ENCODE data around the gene TBC1D8B.
"Not testable (repeated sequence)": the region's sequence is repeated elsewhere in the genome, so short reads cannot be mapped to it uniquely, and the experiment has no call there.

The TBC1D8B gene

DNA sequence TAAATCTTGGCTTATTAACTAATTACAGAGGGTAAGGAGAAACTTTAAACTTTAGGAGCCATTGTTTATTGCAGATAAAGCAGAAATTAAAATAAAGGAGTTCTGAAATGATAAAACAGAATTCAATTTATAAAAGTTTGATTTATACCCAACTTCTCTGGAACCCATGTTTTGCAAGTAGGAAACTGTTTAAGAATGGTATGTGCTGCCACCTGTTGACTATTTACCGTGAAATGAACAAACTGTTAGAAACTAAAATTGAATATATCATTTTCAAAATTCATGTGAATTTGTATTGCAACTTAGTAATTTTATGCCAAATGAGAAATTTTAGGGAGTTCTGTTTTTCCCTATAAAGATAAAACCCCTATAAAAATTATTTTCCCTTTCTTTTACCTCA, 11.0 kb upstream of the TBC1D8B start:
- TF ChIP-seq, protein P1, sequence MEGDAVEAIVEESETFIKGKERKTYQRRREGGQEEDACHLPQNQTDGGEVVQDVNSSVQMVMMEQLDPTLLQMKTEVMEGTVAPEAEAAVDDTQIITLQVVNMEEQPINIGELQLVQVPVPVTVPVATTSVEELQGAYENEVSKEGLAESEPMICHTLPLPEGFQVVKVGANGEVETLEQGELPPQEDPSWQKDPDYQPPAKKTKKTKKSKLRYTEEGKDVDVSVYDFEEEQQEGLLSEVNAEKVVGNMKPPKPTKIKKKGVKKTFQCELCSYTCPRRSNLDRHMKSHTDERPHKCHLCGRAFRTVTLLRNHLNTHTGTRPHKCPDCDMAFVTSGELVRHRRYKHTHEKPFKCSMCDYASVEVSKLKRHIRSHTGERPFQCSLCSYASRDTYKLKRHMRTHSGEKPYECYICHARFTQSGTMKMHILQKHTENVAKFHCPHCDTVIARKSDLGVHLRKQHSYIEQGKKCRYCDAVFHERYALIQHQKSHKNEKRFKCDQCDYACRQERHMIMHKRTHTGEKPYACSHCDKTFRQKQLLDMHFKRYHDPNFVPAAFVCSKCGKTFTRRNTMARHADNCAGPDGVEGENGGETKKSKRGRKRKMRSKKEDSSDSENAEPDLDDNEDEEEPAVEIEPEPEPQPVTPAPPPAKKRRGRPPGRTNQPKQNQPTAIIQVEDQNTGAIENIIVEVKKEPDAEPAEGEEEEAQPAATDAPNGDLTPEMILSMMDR (IDR thresholded peaks at IDR 0.05; ENCODE audit: borderline replicate concordance, control extremely low read depth, extremely low read depth, insufficient read depth, missing control alignments): no peak
- DNase-seq (ENCODE audit: low spot score): no peak
- in situ Hi-C loops (cut with MboI; ENCODE audit: low sequenced_read_pairs, unreplicated experiment): loop anchor here (25.0 kb wide), 1 partner anchor 304 kb away; no protein-coding TSS in a partner anchor

GRCh38 chrX:106802063-106802387, 448 bp upstream of the TBC1D8B start:
- TF ChIP-seq, protein P1 (IDR thresholded peaks at IDR 0.05; ENCODE audit: borderline replicate concordance, control extremely low read depth, extremely low read depth, insufficient read depth, missing control alignments): no peak
- DNase-seq (ENCODE audit: low spot score): no peak
- in situ Hi-C loops (cut with MboI; ENCODE audit: low sequenced_read_pairs, unreplicated experiment): no loop called here

- in situ Hi-C loops (cut with MboI; ENCODE audit: low sequenced_read_pairs, unreplicated experiment): no loop called here
- TF ChIP-seq, protein P1 (IDR thresholded peaks at IDR 0.05; ENCODE audit: borderline replicate concordance, control extremely low read depth, extremely low read depth, insufficient read depth, missing control alignments): no peak
- DNase-seq (ENCODE audit: low spot score): no peak
Measured at GRCh38 chrX:106811131-106811910, 8.8 kb downstream of the TBC1D8B start.

GRCh38 chrX:106812930-106813329, 10.5 kb downstream of the TBC1D8B start:
- in situ Hi-C loops (cut with MboI; ENCODE audit: low sequenced_read_pairs, unreplicated experiment); DNase-seq (ENCODE audit: low spot score): not testable (repeated sequence)

- DNase-seq (ENCODE audit: low spot score); in situ Hi-C loops (cut with MboI; ENCODE audit: low sequenced_read_pairs, unreplicated experiment): not testable (repeated sequence)
Measured at GRCh38 chrX:106814093-106814492, 11.6 kb downstream of the TBC1D8B start.

- DNase-seq (ENCODE audit: low spot score): peak; percentile 26
- TF ChIP-seq, protein P1 (IDR thresholded peaks at IDR 0.05; ENCODE audit: borderline replicate concordance, control extremely low read depth, extremely low read depth, insufficient read depth, missing control alignments): peak; percentile 61
- in situ Hi-C loops (cut with MboI; ENCODE audit: low sequenced_read_pairs, unreplicated experiment): no loop called here
Measured at GRCh38 chrX:106862972-106863688, 60.7 kb downstream of the TBC1D8B start.

- in situ Hi-C loops (cut with MboI; ENCODE audit: low sequenced_read_pairs, unreplicated experiment): no loop called here
- DNase-seq (ENCODE audit: low spot score): no peak
- TF ChIP-seq, protein P1 (IDR thresholded peaks at IDR 0.05; ENCODE audit: borderline replicate concordance, control extremely low read depth, extremely low read depth, insufficient read depth, missing control alignments): no peak
Measured at GRCh38 chrX:106863697-106864096, 61.2 kb downstream of the TBC1D8B start.

DNA sequence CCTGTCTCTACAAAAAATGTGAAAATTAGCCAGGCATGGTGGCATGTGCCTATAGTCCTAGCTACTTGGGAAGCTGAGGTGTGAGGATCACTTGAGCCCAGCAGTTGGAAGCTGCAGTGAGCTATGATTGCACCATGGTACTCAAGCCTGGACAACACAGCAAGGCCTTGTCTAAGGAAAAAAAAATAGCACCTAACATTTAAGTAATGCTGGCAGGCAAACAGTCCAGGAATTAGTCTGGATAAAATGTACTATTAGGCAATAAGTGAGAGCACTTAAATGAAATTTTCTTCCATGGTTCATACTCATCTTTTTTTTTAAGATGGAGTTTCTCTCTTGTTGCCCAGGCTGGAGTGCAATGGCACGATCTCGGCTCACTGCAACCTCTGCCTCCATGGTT, 70.3 kb downstream of the TBC1D8B start:
- DNase-seq (ENCODE audit: low spot score); in situ Hi-C loops (cut with MboI; ENCODE audit: low sequenced_read_pairs, unreplicated experiment): not testable (repeated sequence)

All from GM13976 (cell line).